VCaP (cell line): ENCODE measurements around the gene PPARD.
"Not testable (repeated sequence)": the region's sequence is repeated elsewhere in the genome, so short reads cannot be mapped to it uniquely, and the experiment has no call there.

Source experiments
- H3K27ac ChIP-seq: fragments of 450-650 bp; 2 replicates; pipeline ENCODE4 v1.5.1; 2017
- TF ChIP-seq, protein P1 (sequence below): fragments of 450-650 bp; conservative IDR thresholded peaks from 2 replicates; pipeline ENCODE4 v1.5.1; 2017; ENCODE audit warnings: mild to moderate bottlenecking, moderate library complexity

The PPARD gene

DNA sequence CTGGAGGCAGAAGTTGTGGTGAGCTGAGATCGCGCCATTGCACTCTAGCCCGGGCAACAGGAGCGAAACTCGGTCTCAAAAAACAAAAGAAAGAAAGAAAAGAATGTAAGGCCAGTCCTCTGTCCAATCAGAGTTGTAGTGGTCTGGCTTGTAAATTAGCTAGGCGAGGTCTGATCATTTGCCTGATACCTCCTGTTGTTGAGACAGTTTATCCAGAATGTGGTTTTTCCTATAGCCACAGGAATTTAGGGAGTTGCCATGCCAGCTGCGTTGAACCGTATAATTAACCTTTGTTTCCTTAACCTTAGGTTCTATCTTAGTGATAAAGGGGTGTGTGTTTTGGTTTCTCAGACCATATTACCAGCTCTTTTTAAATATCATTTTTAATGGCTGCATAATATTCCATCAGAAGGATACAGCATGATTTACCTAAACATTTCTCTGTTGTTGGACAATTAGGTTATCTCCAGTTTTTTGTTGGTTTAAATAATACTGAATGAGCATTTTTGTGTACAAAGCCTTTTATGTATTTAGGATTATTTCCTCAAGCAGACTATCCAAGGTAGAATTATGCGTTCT lies 11.7 kb upstream of the PPARD start:
- TF ChIP-seq, protein P1, sequence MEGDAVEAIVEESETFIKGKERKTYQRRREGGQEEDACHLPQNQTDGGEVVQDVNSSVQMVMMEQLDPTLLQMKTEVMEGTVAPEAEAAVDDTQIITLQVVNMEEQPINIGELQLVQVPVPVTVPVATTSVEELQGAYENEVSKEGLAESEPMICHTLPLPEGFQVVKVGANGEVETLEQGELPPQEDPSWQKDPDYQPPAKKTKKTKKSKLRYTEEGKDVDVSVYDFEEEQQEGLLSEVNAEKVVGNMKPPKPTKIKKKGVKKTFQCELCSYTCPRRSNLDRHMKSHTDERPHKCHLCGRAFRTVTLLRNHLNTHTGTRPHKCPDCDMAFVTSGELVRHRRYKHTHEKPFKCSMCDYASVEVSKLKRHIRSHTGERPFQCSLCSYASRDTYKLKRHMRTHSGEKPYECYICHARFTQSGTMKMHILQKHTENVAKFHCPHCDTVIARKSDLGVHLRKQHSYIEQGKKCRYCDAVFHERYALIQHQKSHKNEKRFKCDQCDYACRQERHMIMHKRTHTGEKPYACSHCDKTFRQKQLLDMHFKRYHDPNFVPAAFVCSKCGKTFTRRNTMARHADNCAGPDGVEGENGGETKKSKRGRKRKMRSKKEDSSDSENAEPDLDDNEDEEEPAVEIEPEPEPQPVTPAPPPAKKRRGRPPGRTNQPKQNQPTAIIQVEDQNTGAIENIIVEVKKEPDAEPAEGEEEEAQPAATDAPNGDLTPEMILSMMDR: no peak
- H3K27ac ChIP-seq: no peak overlapping the region

DNA sequence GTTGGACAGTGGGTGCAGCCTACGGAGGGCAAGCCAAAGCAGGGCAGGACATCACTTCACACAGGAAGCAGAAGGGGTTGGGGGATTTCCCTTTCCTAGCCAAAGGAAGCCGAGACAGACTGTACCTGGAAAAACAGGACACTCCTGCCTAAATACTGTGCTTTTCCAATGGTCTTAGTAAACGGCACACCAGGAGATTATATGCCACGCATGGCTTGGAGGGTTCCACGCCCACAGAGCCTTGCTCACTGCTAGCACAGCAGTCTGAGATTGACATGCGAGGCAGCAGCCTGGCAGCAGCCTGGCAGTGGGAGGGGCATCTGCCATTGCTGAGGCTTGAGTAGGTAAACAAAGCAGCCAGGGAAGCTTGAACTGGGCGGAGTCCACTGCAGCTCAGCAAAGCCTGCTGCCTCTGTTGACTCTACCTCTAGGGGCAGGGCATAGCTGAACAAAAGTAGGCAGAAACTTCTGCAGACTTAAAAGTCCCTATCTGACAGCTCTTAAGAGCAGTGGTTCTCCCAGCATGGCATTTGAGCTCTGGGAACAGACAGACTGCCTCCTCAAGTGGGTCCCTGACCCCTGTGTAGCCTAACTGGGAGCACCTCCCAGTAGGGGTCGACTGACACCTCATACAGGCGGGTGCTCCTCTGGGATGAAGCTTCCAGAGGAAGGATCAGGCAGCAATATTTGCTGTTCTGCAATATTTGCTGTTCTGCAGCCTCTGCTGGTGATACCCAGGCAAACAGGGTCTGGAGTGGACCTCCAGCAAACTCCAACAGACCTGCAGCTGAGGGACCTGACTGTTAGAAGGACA lies 10.1 kb upstream of the PPARD start:
- H3K27ac ChIP-seq: not testable (repeated sequence)

DNA sequence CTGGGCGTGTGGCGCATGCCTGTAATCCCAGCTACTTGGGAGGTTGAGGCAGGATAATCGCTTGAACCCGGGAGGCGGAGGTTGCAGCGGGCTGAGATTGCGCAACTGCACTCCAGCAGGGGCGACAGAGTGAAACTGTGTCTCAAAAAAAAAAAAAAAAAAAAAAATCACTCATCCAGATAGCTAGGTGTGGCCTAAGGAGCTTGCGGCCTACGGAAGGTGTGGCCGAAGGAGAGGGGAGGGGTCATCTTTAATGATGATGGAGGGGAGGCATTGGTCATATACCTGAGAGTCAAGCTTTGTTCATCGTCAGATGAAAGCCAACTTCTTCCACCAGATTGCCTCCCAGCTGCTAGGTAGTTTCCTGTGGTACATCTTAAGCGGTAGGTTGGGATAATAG lies 801 bp upstream of the PPARD start:
- peak overlapping the region; percentile 70; the same call in 1 of the 2 replicates for H3K27ac ChIP-seq
- TF ChIP-seq, protein P1: no peak

DNA sequence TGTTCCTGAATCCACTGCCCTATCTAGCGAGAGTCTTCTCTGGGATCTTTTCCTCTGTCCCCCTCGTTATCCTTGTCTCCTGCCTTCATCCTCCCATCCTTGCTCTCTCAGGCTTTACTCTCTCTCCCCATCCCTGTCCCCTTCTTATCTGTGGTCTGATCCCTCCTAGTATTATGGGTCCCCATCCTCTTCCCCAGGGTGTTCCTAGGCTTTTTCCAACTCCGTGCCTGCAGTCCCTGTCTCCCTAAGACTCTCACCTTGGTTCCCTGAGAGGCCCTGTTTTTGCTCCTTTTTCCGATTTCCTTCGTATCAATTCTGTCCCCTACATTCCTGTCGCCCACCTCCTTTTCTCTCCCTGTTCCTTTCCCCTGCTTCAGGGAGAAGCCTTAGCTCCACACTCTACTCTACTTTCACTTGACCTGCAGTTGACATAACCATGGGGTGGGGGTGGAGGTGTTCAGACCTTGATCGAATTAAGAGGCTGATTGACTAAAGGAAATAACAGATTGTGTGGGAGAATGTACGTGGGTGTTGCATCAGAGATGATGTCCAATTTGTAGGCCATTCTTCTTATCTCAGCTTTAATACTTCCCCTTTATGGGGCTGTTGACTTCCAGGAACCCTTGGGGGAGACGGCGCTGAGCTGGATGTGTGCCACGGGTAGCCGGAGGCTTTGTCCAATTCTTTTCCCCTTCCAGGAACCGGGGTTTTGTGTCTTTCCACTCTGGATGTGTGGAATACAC lies 905 bp downstream of the PPARD start:
- TF ChIP-seq, protein P1: no peak
- H3K27ac ChIP-seq: peak overlapping the region; percentile 70; the same call in 1 of the 2 replicates

DNA sequence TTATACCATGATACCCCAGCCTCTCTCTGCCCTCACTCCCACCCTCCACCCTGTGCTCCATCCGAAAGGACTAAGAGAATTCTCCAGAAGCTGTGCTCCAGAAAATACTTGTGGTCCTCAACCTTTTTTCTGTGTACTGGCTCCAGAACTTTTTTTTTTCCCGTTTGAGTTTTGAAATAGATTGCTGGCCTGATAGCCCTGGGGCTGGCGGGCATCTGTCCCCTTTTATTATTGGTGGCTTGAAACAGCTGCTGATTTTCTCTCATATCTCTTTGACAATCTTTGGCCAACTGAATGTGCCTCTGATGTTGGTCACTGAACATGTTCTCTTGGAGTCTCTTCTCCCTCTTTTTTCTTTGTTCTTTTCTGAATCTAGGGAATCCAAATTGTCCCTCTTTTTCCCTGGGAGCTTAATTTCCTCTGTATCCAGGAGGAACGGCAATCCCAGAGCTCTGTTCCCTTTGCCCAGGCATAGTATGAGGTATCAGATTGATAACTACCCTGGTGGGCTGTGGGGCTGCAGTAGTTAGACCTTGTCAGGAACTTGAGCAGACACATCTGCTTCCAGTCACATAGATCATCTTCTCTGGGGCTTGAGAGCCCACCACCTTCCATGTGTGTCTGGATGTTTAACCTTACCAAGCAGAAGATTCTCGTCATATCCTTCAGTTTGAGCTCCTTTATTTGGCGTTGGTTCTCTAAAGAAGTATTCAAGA lies 1.6 kb downstream of the PPARD start:
- no peak overlapping the region for H3K27ac ChIP-seq
- TF ChIP-seq, protein P1: no peak

DNA sequence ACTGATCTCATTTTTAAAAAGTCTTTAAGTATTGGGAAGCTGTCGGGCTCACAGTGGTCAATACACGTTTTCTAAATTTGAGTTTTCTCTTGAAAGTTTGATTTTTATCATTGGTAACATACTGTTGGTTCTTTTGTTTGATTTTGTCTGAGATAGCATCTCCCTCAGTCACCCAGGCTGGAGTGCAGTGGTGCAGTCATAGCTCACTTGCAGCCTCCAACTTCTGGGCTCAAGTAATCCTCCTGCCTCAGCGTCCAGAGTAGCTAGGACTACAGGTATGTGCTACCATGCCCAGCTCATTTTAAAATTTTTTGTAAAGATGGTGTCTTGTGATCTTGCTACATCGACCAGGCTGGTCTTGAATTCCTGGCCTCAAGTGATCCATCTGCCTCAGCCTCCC lies 9.1 kb downstream of the PPARD start:
- TF ChIP-seq, protein P1: no peak
- H3K27ac ChIP-seq: no peak overlapping the region

DNA sequence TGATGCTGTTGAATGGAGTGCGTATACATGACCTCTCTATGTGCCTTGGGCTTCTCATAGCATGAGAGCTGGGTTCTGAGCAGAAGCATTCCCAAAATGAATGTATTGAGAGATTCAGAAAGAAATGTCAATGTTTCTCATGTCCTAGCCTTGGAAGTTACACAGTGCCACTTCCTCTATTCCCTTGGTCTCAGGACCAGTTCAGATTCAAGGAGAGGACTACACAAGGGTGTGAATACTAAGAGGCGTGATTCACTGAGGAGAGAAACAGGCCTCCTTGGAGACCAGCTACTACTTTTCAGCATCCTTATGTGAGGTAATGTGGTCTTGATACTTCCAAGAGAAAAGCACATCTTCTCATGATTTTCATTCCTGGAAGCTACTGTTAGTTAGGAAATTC lies 10.4 kb downstream of the PPARD start:
- H3K27ac ChIP-seq: no peak overlapping the region
- TF ChIP-seq, protein P1: no peak
